OCI-LY3 (cell line): ENCODE results near the gene PACSIN2.

Experiments used
- H2AFZ ChIP-seq: fragments of 200-600, 300-600 bp; shearing (Covaris generic); 2 replicates; pipeline ENCODE4 v1.6.0; 2014; ENCODE audit warnings: antibody characterized with exemption, low read depth, low read length
- H3K27ac ChIP-seq: fragments of 200-600, 300-600 bp; sonication (generic); 2 replicates; pipeline ENCODE4 v1.5.1; 2014; ENCODE audit warnings: mild to moderate bottlenecking, low read length, moderate library complexity, mixed read lengths
- H3K27me3 ChIP-seq: fragments of 200-600, 300-600 bp; sonication (generic); 2 replicates; pipeline ENCODE4 v1.6.1; 2014; ENCODE audit warnings: low read depth, low read length, mixed read lengths
- H3K36me3 ChIP-seq: fragments of 200-600, 300-600 bp; sonication (generic); replicated peaks from 2 replicates; pipeline ENCODE3; 2014; ENCODE audit warnings: low read depth, low read length, mixed read lengths
- H3K4me1 ChIP-seq: fragments of 300-600, 200-600 bp; sonication (generic); 2 replicates; pipeline ENCODE4 v1.6.1; 2014; ENCODE audit warnings: low read length, mixed read lengths
- H3K4me2 ChIP-seq: fragments of 200-600, 300-600 bp; sonication (generic); 2 replicates; pipeline ENCODE4 v1.6.1; 2014; ENCODE audit warnings: low read length, mixed read lengths
- H3K4me3 ChIP-seq: fragments of 300-600, 200-600 bp; sonication (generic); 2 replicates; pipeline ENCODE4 v1.5.1; 2014; ENCODE audit warnings: antibody characterized with exemption, mild to moderate bottlenecking, low read length, moderate library complexity
- H3K79me2 ChIP-seq: fragments of 300-600, 200-600 bp; shearing (Covaris generic); 2 replicates; pipeline ENCODE4 v1.6.1; 2014; ENCODE audit warnings: mild to moderate bottlenecking, low read length, mixed read lengths
- H3K9ac ChIP-seq: fragments of 300-600, 200-600 bp; shearing (Covaris generic); 2 replicates; pipeline ENCODE4 v1.6.0; 2014; ENCODE audit warnings: mild to moderate bottlenecking, low read length, moderate library complexity
- H3K9me3 ChIP-seq: fragments of 200-600, 300-600 bp; shearing (Covaris generic); 2 replicates; pipeline ENCODE4 v1.6.1; 2014; ENCODE audit warnings: low read length, mixed read lengths; ENCODE audit not compliant: insufficient read depth
- H4K20me1 ChIP-seq: fragments of 200-600, 300-600 bp; sonication (generic); 2 replicates; pipeline ENCODE4 v1.6.1; 2016; ENCODE audit warnings: low read length, mixed read lengths; ENCODE audit not compliant: insufficient read depth
- EZH2phosphoT487 ChIP-seq: fragments of 200-600 bp; shearing (Covaris generic); IDR thresholded peaks from 2 replicates; pipeline ENCODE4 v1.6.1; 2018; ENCODE audit warnings: antibody characterized with exemption, mixed run types, low read depth
- TF ChIP-seq, protein P1 (sequence below): fragments of 200-600, 300-600 bp; sonication (generic); IDR thresholded peaks from 2 replicates; pipeline ENCODE4 v1.5.1; 2014; ENCODE audit warnings: antibody characterized with exemption, low read length, low read depth

The PACSIN2 gene

GRCh38 chr22:42945736-42946135, 69.2 kb downstream of the PACSIN2 start:
- H3K79me2 ChIP-seq: peaks cover 21% of the 10 kb centered on the region; the same call in 1 of the 2 replicates
- no peak overlapping the region for H2AFZ ChIP-seq
- H4K20me1 ChIP-seq: peaks cover 19% of the 10 kb centered on the region
- no peaks in the 10 kb centered on the region for H3K9me3 ChIP-seq
- no peak overlapping the region for H3K27ac ChIP-seq
- H3K9ac ChIP-seq: no peak overlapping the region
- TF ChIP-seq, protein P1, sequence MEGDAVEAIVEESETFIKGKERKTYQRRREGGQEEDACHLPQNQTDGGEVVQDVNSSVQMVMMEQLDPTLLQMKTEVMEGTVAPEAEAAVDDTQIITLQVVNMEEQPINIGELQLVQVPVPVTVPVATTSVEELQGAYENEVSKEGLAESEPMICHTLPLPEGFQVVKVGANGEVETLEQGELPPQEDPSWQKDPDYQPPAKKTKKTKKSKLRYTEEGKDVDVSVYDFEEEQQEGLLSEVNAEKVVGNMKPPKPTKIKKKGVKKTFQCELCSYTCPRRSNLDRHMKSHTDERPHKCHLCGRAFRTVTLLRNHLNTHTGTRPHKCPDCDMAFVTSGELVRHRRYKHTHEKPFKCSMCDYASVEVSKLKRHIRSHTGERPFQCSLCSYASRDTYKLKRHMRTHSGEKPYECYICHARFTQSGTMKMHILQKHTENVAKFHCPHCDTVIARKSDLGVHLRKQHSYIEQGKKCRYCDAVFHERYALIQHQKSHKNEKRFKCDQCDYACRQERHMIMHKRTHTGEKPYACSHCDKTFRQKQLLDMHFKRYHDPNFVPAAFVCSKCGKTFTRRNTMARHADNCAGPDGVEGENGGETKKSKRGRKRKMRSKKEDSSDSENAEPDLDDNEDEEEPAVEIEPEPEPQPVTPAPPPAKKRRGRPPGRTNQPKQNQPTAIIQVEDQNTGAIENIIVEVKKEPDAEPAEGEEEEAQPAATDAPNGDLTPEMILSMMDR: no peak
- TF ChIP-seq EZH2phosphoT487: no peak
- H3K4me3 ChIP-seq: no peak overlapping the region
- H3K4me1 ChIP-seq: peaks cover 6% of the 10 kb centered on the region; the same call in 1 of the 2 replicates
- no peak overlapping the region for H3K4me2 ChIP-seq
- H3K27me3 ChIP-seq: no peaks in the 10 kb centered on the region
- no peaks in the 10 kb centered on the region for H3K36me3 ChIP-seq

DNA sequence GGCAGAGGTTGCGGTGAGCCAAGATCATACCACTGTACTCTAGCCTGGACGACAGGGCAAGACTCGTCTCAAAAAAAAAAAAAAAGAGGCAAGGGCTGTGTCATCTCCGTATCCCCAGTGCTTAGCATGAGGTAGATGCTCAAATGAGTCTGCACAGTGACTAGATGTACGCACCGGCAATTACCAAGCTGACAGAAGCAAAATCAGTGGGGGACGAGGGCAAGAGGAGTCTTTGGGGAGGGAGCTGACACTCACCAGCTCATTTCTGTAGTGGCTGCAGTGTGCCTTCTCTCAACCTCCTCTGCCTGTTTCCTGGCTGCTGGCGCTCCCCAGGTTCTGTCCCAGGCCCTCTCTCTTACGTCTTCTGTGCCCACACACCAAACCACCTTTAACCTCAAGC, 69.9 kb downstream of the PACSIN2 start:
- Histone ChIP-seq H4K20me1 (peaks cover 19% of the 10 kb centered on the region; the same call in 1 of the 2 replicates), H3K79me2 (peaks cover 21% of the 10 kb centered on the region; the same call in 1 of the 2 replicates), H3K4me1 (peaks cover 6% of the 10 kb centered on the region; the same call in 1 of the 2 replicates), H3K4me3 (no peak overlapping the region), H3K9ac (no peak overlapping the region), H3K4me2 (no peak overlapping the region; the same call in 1 of the 2 replicates), H3K27me3 (no peaks in the 10 kb centered on the region), H3K36me3 (no peaks in the 10 kb centered on the region), H3K9me3 (no peaks in the 10 kb centered on the region), H2AFZ (no peak overlapping the region), H3K27ac (no peak overlapping the region)
- no peak for TF ChIP-seq EZH2phosphoT487
- TF ChIP-seq, protein P1: no peak

- H3K9me3 ChIP-seq: no peaks in the 10 kb centered on the region
- H3K4me2 ChIP-seq: no peak overlapping the region
- no peak overlapping the region for H3K27ac ChIP-seq
- peaks cover 10% of the 10 kb centered on the region; the same call in 1 of the 2 replicates for H3K4me1 ChIP-seq
- peaks cover 21% of the 10 kb centered on the region; the same call in 1 of the 2 replicates for H3K79me2 ChIP-seq
- no peaks in the 10 kb centered on the region for H3K36me3 ChIP-seq
- H3K27me3 ChIP-seq: no peaks in the 10 kb centered on the region
- H4K20me1 ChIP-seq: peaks cover 19% of the 10 kb centered on the region; the same call in 1 of the 2 replicates
- no peak for TF ChIP-seq EZH2phosphoT487
- TF ChIP-seq, protein P1: no peak
- H3K4me3 ChIP-seq: no peak overlapping the region
- no peak overlapping the region for H3K9ac ChIP-seq
- no peak overlapping the region for H2AFZ ChIP-seq
Measured at GRCh38 chr22:42944409-42944808, 70.5 kb downstream of the PACSIN2 start.

- no peak overlapping the region for H3K4me3 ChIP-seq
- TF ChIP-seq EZH2phosphoT487: no peak
- TF ChIP-seq, protein P1: no peak
- H3K27me3 ChIP-seq: no peaks in the 10 kb centered on the region
- H4K20me1 ChIP-seq: peaks cover 19% of the 10 kb centered on the region; the same call in 1 of the 2 replicates
- H2AFZ ChIP-seq: no peak overlapping the region
- no peak overlapping the region for H3K4me2 ChIP-seq
- peaks cover 12% of the 10 kb centered on the region; the same call in 1 of the 2 replicates for H3K4me1 ChIP-seq
- H3K27ac ChIP-seq: no peak overlapping the region
- no peaks in the 10 kb centered on the region for H3K9me3 ChIP-seq
- no peaks in the 10 kb centered on the region for H3K36me3 ChIP-seq
- H3K9ac ChIP-seq: no peak overlapping the region
- H3K79me2 ChIP-seq: peaks cover 21% of the 10 kb centered on the region; the same call in 1 of the 2 replicates
Measured at GRCh38 chr22:42943981-42944380, 71.0 kb downstream of the PACSIN2 start.
